ENCODE data around the gene RGS10. TPM values are rescaled to one million over a fixed set of nuclear protein-coding genes. Genes with fewer than 3 reads are reported as not detected.

Gene RGS10
- total RNA-seq, 1 experiment from 2014 or later: 22.6 TPM

- no peaks in the 10 kb centered on the region for H3K9me3 Mint-ChIP-seq
- ChIA-PET POLR2A (no interaction called here), CTCF (interaction anchor here (0.5 to 4.4 kb wide), 5 partner anchors 9 to 319 kb away, joined by 3 to 24 read pairs (median 9); no protein-coding TSS in a partner anchor)
- DNase-seq (ENCODE audit: low spot score): no peak
- H3K27me3 Mint-ChIP-seq (ENCODE audit: low read depth): peaks cover 87% of the 10 kb centered on the region
- TF ChIP-seq CREM (CRISPR knock-in tag; IDR thresholded peaks at IDR 0.05) (no peak), EMX1 (CRISPR knock-in tag; IDR thresholded peaks at IDR 0.05) (no peak), ZNF423 (CRISPR knock-in tag; IDR thresholded peaks at IDR 0.05) (peak; percentile 76; the same call in 1 of the 2 replicates), USF2 (CRISPR knock-in tag; IDR thresholded peaks at IDR 0.05) (peak; percentile 55), E2F1 (CRISPR knock-in tag; IDR thresholded peaks at IDR 0.05) (no peak), GABPB1 (CRISPR knock-in tag; IDR thresholded peaks at IDR 0.05) (no peak), USF1 (CRISPR knock-in tag; IDR thresholded peaks at IDR 0.05) (0 out of 2 replicates have a peak, but pooled peaks have one; percentile 19)
- no peak overlapping the region for H3K4me3 Mint-ChIP-seq
- no peaks in the 10 kb centered on the region for H3K36me3 Mint-ChIP-seq
- H3K4me1 Mint-ChIP-seq: peaks cover 19% of the 10 kb centered on the region
- H3K27ac Mint-ChIP-seq: no peak overlapping the region
- ATAC-seq: peak; percentile 86
Observed at GRCh38 chr10:119479532-119479931, 63.0 kb downstream of the RGS10 start.

GRCh38 chr10:119478811-119479341, 63.6 kb downstream of the RGS10 start:
- H3K9me3 Mint-ChIP-seq: peaks cover 3% of the 10 kb centered on the region
- 0 out of 2 replicates have a peak, but pooled peaks have one; percentile 38 for ATAC-seq
- ChIA-PET CTCF (interaction anchor here (0.6 to 4.4 kb wide), 4 partner anchors 9 to 280 kb away, joined by 3 to 24 read pairs (median 8); no protein-coding TSS in a partner anchor), POLR2A (no interaction called here)
- H3K36me3 Mint-ChIP-seq: no peaks in the 10 kb centered on the region
- no peak for DNase-seq (ENCODE audit: low spot score)
- no peak overlapping the region for H3K4me3 Mint-ChIP-seq
- TF ChIP-seq ZBTB43 (CRISPR knock-in tag; IDR thresholded peaks at IDR 0.05) (no peak), MAX (CRISPR knock-in tag; IDR thresholded peaks at IDR 0.05) (no peak), IRF2 (CRISPR knock-in tag; IDR thresholded peaks at IDR 0.05; ENCODE audit: borderline replicate concordance, low read depth) (no peak), SMAD3 (CRISPR knock-in tag; IDR thresholded peaks at IDR 0.05; ENCODE audit: borderline replicate concordance) (no peak), FOXP1 (CRISPR knock-in tag; IDR thresholded peaks at IDR 0.05; ENCODE audit: borderline replicate concordance) (no peak)
- H3K4me1 Mint-ChIP-seq: peaks cover 19% of the 10 kb centered on the region
- peaks cover 92% of the 10 kb centered on the region for H3K27me3 Mint-ChIP-seq (ENCODE audit: low read depth)
- H3K27ac Mint-ChIP-seq: no peak overlapping the region

GRCh38 chr10:119478111-119478802, 64.3 kb downstream of the RGS10 start:
- ChIA-PET POLR2A (no interaction called here), CTCF (interaction anchor here (1.7 to 4.4 kb wide), 3 partner anchors 12 to 279 kb away, joined by 6 to 24 read pairs (median 9); no protein-coding TSS in a partner anchor)
- Mint-ChIP-seq H3K4me3 (no peak overlapping the region), H3K4me1 (peaks cover 19% of the 10 kb centered on the region), H3K27me3 (ENCODE audit: low read depth) (peaks cover 94% of the 10 kb centered on the region), H3K9me3 (peaks cover 7% of the 10 kb centered on the region), H3K27ac (no peak overlapping the region), H3K36me3 (no peaks in the 10 kb centered on the region)
- TF ChIP-seq ZSCAN18 (CRISPR knock-in tag; IDR thresholded peaks at IDR 0.05) (no peak), USF2 (CRISPR knock-in tag; IDR thresholded peaks at IDR 0.05) (peak; percentile 52; the same call in 1 of the 2 replicates)
- DNase-seq (ENCODE audit: low spot score) (no peak), ATAC-seq (no peak)

All from WTC11 (cell line).